ENCODE results near the gene NHERF1.
A peak's percentile ranks its signal among the peaks of the same experiment; 100 is the strongest.

NHERF1 gene

DNA sequence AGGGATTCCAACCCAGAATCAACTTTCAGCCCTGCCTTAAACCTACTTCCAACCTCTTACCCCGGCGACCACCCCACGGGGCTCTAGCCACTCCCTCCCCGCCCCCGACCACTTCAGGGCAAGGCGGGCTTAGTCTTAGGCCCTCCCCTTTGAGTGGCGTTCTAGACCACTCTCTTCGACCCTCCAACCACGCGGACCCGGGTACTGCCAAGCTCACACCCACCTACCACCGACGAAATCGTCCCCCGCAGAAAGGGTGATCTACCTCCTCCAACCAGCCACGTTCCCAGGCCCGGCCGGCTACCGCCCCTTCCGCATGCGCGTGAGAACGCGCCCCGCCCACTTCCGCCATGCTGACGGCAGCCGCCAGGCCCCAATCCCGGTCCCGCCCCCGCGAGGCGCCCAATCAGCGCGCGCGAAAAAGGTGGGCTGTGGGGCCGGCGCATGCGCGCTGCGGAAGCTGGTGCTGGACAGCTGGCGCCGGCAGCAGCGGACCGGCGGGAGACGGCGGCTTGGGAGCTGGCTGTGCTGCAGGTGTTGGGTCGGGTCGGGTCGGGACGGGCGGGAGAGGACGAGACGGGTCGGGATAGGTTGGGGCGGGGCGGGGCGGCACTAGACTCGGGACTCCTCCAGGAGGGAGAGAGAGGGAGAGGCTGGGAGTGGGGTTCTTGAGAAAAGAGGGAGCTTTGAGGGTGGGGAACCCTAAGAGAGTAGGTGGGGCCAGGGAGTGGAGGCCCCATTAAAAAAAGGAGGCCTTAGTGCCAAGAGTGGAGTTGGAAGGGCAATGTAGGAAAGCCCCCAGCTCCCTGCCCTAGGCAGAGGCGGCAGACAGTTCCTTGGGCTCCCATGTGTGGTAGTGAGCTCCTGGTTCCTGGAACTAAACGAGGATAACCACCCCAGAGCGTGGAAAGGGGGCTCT is 27.9 kb downstream of the NHERF1 start, which contains the start of gene NAT9:
Gene NAT9 (minus strand): TSS at position 302 of the 919 bp plus-strand sequence. CDS start 647 bp downstream, outside the sequence.
- TF ChIP-seq ISL1 (CRISPR knock-in tag; IDR thresholded peaks at IDR 0.05) (no peak), ZFP30 (CRISPR knock-in tag; IDR thresholded peaks at IDR 0.05) (no peak)

DNA sequence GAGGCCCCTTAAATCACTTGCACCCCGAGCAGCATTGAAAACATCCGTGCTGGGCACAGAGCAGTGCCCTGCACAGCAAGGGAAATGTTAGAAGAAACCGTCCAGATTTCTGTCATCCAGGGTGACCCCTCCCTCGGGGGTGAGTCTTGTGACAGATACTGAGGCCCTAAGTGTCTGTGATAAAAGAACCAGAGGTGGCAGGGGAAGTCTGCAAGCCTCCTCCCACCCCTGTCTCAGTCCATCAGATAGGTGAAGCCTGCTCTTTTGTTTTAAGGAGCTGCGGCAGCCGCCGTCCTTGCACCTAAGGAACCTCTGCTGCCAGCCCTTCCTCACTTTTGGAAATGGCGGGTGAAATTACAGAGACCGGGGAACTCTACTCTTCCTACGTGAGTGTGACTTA is 28.6 kb downstream of the NHERF1 start:
- no peak for TF ChIP-seq PPARA (CRISPR knock-in tag; IDR thresholded peaks at IDR 0.05; ENCODE audit: borderline replicate concordance)
- TF ChIP-seq TSHZ2 (CRISPR knock-in tag; IDR thresholded peaks at IDR 0.05): no peak
- no peak for TF ChIP-seq ZNF70 (CRISPR knock-in tag; IDR thresholded peaks at IDR 0.05)
- no peak for TF ChIP-seq PATZ1 (CRISPR knock-in tag; IDR thresholded peaks at IDR 0.05; ENCODE audit: borderline replicate concordance)
- no peak for TF ChIP-seq CREB5 (CRISPR knock-in tag; IDR thresholded peaks at IDR 0.05; ENCODE audit: low read depth)
- TF ChIP-seq TOX (CRISPR knock-in tag; IDR thresholded peaks at IDR 0.05; ENCODE audit: borderline replicate concordance): no peak
- TF ChIP-seq, protein P1, sequence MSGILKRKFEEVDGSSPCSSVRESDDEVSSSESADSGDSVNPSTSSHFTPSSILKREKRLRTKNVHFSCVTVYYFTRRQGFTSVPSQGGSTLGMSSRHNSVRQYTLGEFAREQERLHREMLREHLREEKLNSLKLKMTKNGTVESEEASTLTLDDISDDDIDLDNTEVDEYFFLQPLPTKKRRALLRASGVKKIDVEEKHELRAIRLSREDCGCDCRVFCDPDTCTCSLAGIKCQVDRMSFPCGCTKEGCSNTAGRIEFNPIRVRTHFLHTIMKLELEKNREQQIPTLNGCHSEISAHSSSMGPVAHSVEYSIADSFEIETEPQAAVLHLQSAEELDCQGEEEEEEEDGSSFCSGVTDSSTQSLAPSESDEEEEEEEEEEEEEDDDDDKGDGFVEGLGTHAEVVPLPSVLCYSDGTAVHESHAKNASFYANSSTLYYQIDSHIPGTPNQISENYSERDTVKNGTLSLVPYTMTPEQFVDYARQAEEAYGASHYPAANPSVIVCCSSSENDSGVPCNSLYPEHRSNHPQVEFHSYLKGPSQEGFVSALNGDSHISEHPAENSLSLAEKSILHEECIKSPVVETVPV (CRISPR knock-in tag; IDR thresholded peaks at IDR 0.05): no peak
- no peak for TF ChIP-seq BACH2 (CRISPR knock-in tag; IDR thresholded peaks at IDR 0.05; ENCODE audit: borderline replicate concordance)
- TF ChIP-seq ESRRG (CRISPR knock-in tag; IDR thresholded peaks at IDR 0.05): no peak
- no peak for TF ChIP-seq SNAI2 (CRISPR knock-in tag; IDR thresholded peaks at IDR 0.05)
- TF ChIP-seq ZFP30 (CRISPR knock-in tag; IDR thresholded peaks at IDR 0.05): no peak
- TF ChIP-seq CSDC2 (CRISPR knock-in tag; IDR thresholded peaks at IDR 0.05): no peak
- TF ChIP-seq ISL1 (CRISPR knock-in tag; IDR thresholded peaks at IDR 0.05): no peak
- no peak for ATAC-seq

More for the DNA sequence above, 27.9 kb downstream of the NHERF1 start, which contains the start of gene NAT9:
- ATAC-seq: peak; percentile 92

DNA sequence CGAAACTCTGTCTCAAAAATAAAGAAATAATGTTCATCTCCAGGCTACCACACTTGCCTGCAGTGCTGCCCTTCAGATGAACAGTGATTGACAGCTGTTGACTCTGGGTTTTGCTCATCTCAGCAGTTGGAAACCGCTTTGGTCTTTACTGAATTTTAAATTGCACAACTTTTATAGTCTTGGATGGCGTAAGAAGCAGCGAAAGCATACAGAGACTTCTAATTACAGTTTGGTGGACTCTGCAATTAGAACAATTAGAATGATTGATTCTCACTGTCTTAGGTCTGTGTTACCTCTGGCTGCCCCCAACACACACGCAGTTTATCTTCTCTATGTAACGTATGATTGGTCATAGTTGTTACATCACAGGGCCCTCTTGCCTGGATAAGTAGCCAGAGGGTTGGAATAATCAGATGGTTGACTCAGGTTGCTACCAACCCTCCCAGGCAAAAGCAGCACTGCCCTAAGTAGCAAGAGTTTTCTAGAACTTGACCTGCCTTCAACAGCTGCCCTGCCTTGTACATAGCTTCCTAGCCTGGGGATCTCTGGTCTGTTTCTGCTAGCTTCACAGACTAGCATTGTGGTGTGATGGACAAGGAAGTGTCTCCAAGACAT is 29.6 kb downstream of the NHERF1 start:
- ATAC-seq: no peak

More for the DNA sequence above, 29.6 kb downstream of the NHERF1 start:
- TF ChIP-seq ZFP30 (CRISPR knock-in tag; IDR thresholded peaks at IDR 0.05) (no peak), ZNF565 (CRISPR knock-in tag; conservative IDR thresholded peaks at IDR 0.05; ENCODE audit: low read depth) (no peak), TOX (CRISPR knock-in tag; IDR thresholded peaks at IDR 0.05; ENCODE audit: borderline replicate concordance) (no peak), TSHZ2 (CRISPR knock-in tag; IDR thresholded peaks at IDR 0.05) (no peak), BACH2 (CRISPR knock-in tag; IDR thresholded peaks at IDR 0.05; ENCODE audit: borderline replicate concordance) (no peak), OSR1 (CRISPR knock-in tag; IDR thresholded peaks at IDR 0.05) (no peak), ZC3H10 (CRISPR knock-in tag; IDR thresholded peaks at IDR 0.05) (no peak), RARB (CRISPR knock-in tag; IDR thresholded peaks at IDR 0.05) (no peak), ESRRG (CRISPR knock-in tag; IDR thresholded peaks at IDR 0.05) (no peak), CREB5 (CRISPR knock-in tag; IDR thresholded peaks at IDR 0.05; ENCODE audit: low read depth) (no peak), ZNF8 (CRISPR knock-in tag; IDR thresholded peaks at IDR 0.05) (no peak), CSDC2 (CRISPR knock-in tag; IDR thresholded peaks at IDR 0.05) (no peak)

Data from SK-N-SH treated with all-trans-retinoic acid at 6 μM for 48 hours (cell line).